GM12892 (cell line): ENCODE results near the gene FZR1.

ENCODE experiments used
- POLR2A ChIP-seq: IDR thresholded peaks from 2 replicates; pipeline ENCODE4 v1.6.1; 2011; ENCODE audit warnings: low read depth, low read length, control low read depth
- TAF1 ChIP-seq: IDR thresholded peaks from 2 replicates; pipeline ENCODE4 v1.6.1; 2011; ENCODE audit warnings: low read depth, mild to moderate bottlenecking, control low read depth, low read length, borderline replicate concordance

DNA sequence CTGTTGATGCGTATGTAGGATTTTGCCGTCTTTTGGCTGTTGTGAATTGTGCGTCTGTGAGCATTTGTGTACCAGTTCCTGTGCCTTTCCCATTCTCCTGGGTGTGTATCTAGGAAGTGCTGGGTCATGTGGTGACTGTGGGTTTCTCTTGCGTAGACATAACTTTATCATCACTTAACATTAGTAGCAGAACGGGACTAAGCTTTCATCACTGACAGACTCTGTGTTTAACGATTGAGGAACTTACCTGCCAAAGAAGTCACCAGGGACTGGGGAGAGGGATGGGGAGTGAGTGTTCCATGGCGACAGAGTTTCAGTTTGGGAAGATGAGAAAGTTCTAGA, 15.0 kb downstream of the FZR1 start:
- TF ChIP-seq POLR2A (no peak), TAF1 (no peak)
